Stomach (tissue), 9 donors: Measurements from ENCODE around the gene C11orf86. TPM values are rescaled to one million over a fixed set of nuclear protein-coding genes. Genes with fewer than 3 reads are reported as not detected.
"Not testable (repeated sequence)": the region's sequence is repeated elsewhere in the genome, so short reads cannot be mapped to it uniquely, and the experiment has no call there.

Experiments
- DNase-seq, 2 donors: peaks; one replicate each; pipeline versions ENCODE4 v3.0.0 to v3.0.0-alpha.2; 2013 to 2019
- H3K27ac ChIP-seq, 5 donors: fragments of 200-600 bp in 4 of 5; sonication (generic) in 4 of 5; one replicate each; pipeline ENCODE4 v1.5.1; 2013 to 2019; ENCODE audit warnings: mild to moderate bottlenecking in 1 of 5, moderate library complexity in 1 of 5
- H3K27me3 ChIP-seq, 3 donors: fragments of 200-600 bp; sonication (generic); one replicate each; pipeline ENCODE4 v1.5.1; 2017 to 2019; ENCODE audit warnings: mixed run types in 1 of 3
- H3K36me3 ChIP-seq, 4 donors: fragments of 200-600 bp; sonication (generic); 1 replicate in 3 of 4; 2 replicates in 1 of 4; pipeline ENCODE4 v1.5.1; 2016 to 2019
- H3K4me1 ChIP-seq, 4 donors: fragments of 200-600 bp; sonication (generic); one replicate each; pipeline ENCODE4 v1.5.1; 2016 to 2019
- H3K4me3 ChIP-seq, 4 donors: fragments of 200-600 bp; sonication (generic) in 3 of 4; one replicate each; pipeline ENCODE4 v1.5.1; 2016 to 2019; ENCODE audit warnings: mild to moderate bottlenecking in 1 of 4
- H3K9me3 ChIP-seq, 4 donors: fragments of 200-600 bp; sonication (generic); one replicate each; pipeline ENCODE4 v1.5.1; 2016 to 2019
- EP300 ChIP-seq: sonication (generic); formaldehyde crosslinking; IDR thresholded peaks from one replicate; pipeline ENCODE4 v1.6.1; 2017; ENCODE audit warnings: antibody characterized with exemption
- POLR2A ChIP-seq, 4 donors: fragments of 450-650 bp; IDR thresholded peaks; one replicate each; pipeline ENCODE4 v1.6.1; 2016; ENCODE audit warnings: antibody characterized with exemption in 4 of 4, control low read depth in 2 of 4, mild to moderate bottlenecking in 1 of 4, moderate library complexity in 1 of 4
- POLR2AphosphoS5 ChIP-seq, 3 donors: sonication (generic); formaldehyde crosslinking; IDR thresholded peaks; one replicate each; pipeline ENCODE4 v1.6.1; 2016; ENCODE audit warnings: antibody characterized with exemption in 3 of 3
- WGBS, 5 donors: extraction: QIAGEN DNeasy Blood & Tissue Kit in 3 of 5; methylation state at CpG; one replicate each; pipeline versions ENCODE4 v1.1.5 to v1.1.7; 2013 to 2018; 5-methylcytosine and 5-hydroxymethylcytosine counted together
- intact Hi-C: fragments of 100-400 bp; cut with DNase I; formaldehyde crosslinking; loops from one replicate; pipeline ENCODE4 v1.15.1; 2023; ENCODE audit warnings: low total_unique reads
- polyA plus RNA-seq, 3 donors: library from polyadenylated mRNA; stranded (reverse); fragments of 200-250 nt; gene quantifications; one replicate each; pipeline ENCODE4 v1.2.3, GENCODE V29; 2013
- total RNA-seq, 5 donors: library from RNA; depleted of rRNA; stranded (reverse); fragments of >200 nt; gene quantifications; one replicate each; pipeline versions ENCODE4 v1.1.0 to v1.2.3, GENCODE V29; 2014 to 2016
- TF ChIP-seq, protein P1 (sequence below), 7 experiments: fragments of 450-650 bp in 4 of 7; fragments of 200-600 bp in 3 of 7; sonication (generic) in 3 of 7; IDR thresholded peaks; one replicate each; pipeline ENCODE4 v1.5.1; 2016 to 2019; ENCODE audit warnings: antibody characterized with exemption in 7 of 7, control low read depth in 2 of 7, mild to moderate bottlenecking in 1 of 7
- donor health status: healthy with polysubstance abuse.
- donor health status: Bipolar disorder and iron deficiency.
- donor health status: healthy.

The C11orf86 gene
- total and polyA plus RNA-seq, 8 donors, result 0.37 to 2.9 (median 1.1) TPM; not detected in 5

DNA sequence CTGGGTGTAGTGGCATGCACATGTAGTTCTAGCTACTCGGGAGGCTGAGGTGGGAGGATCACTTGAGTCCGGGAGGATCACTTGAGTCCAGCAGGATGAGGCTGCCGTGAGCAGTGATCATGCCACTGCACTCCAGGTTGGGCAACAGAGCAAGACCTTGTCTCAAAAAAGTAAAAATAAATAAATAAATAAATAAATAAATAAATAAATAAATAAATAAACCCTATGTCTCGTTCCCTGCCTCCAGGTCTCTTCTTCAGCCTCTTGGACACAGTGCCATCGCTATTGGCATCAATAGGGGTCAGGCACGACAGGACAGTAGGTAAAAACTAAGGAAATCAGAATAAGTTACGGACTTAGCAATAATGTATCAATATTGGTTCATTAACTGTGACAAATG lies 24.5 kb downstream of the C11orf86 start:
- H3K27ac ChIP-seq, result no peak overlapping the region
- 86 to 92% (median 88%) methylated on average over 7 of the region's 7 CpGs for WGBS, 5 donors
- DNase-seq, result no peak
- no peaks in the 10 kb centered on the region for H3K9me3 ChIP-seq
- H3K27me3 ChIP-seq, result no peaks in the 10 kb centered on the region
- H3K36me3 ChIP-seq, result no peaks in the 10 kb centered on the region
- TF ChIP-seq, protein P1, sequence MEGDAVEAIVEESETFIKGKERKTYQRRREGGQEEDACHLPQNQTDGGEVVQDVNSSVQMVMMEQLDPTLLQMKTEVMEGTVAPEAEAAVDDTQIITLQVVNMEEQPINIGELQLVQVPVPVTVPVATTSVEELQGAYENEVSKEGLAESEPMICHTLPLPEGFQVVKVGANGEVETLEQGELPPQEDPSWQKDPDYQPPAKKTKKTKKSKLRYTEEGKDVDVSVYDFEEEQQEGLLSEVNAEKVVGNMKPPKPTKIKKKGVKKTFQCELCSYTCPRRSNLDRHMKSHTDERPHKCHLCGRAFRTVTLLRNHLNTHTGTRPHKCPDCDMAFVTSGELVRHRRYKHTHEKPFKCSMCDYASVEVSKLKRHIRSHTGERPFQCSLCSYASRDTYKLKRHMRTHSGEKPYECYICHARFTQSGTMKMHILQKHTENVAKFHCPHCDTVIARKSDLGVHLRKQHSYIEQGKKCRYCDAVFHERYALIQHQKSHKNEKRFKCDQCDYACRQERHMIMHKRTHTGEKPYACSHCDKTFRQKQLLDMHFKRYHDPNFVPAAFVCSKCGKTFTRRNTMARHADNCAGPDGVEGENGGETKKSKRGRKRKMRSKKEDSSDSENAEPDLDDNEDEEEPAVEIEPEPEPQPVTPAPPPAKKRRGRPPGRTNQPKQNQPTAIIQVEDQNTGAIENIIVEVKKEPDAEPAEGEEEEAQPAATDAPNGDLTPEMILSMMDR (IDR thresholded peaks at IDR 0.05), result no peak
- no peak for TF ChIP-seq EP300
- no peak for TF ChIP-seq POLR2A (IDR thresholded peaks at IDR 0.05)
- no peak for TF ChIP-seq POLR2AphosphoS5 (IDR thresholded peaks at IDR 0.05)
- H3K4me3 ChIP-seq, result no peak overlapping the region
- intact Hi-C loops, result no loop called here
- no peaks in the 10 kb centered on the region for H3K4me1 ChIP-seq

DNA sequence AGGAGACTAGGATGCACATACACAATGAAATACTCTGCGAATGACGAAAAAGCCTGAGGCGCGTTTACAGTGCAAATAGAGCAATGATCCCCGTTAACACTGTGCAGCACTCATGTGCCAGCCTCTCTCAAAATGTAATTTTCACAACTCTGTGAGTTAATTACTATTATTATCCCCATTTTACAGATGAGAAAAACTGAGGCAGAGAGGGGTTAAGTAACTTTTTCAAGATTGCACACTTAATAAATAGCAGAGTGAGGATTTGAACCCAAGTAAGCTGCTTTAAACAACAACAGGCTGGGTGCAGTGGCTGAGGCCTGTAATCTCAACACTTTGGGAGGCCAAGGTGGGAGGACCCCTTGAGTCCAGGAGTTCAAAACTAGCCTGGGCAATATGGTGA lies 26.2 kb downstream of the C11orf86 start:
- H3K9me3 ChIP-seq, result no peaks in the 10 kb centered on the region
- H3K4me1 ChIP-seq, result no peaks in the 10 kb centered on the region
- no peak for DNase-seq
- no peak overlapping the region for H3K4me3 ChIP-seq
- no peaks in the 10 kb centered on the region for H3K27me3 ChIP-seq
- no peaks in the 10 kb centered on the region for H3K36me3 ChIP-seq
- no peak for TF ChIP-seq EP300
- no peak for TF ChIP-seq POLR2AphosphoS5 (IDR thresholded peaks at IDR 0.05)
- TF ChIP-seq, protein P1 (IDR thresholded peaks at IDR 0.05), result no peak
- no peak for TF ChIP-seq POLR2A (IDR thresholded peaks at IDR 0.05)
- intact Hi-C loops, result no loop called here
- WGBS, 5 donors, result 86 to 94% (median 89%) methylated on average over 5 of the region's 5 CpGs
- no peak overlapping the region for H3K27ac ChIP-seq

DNA sequence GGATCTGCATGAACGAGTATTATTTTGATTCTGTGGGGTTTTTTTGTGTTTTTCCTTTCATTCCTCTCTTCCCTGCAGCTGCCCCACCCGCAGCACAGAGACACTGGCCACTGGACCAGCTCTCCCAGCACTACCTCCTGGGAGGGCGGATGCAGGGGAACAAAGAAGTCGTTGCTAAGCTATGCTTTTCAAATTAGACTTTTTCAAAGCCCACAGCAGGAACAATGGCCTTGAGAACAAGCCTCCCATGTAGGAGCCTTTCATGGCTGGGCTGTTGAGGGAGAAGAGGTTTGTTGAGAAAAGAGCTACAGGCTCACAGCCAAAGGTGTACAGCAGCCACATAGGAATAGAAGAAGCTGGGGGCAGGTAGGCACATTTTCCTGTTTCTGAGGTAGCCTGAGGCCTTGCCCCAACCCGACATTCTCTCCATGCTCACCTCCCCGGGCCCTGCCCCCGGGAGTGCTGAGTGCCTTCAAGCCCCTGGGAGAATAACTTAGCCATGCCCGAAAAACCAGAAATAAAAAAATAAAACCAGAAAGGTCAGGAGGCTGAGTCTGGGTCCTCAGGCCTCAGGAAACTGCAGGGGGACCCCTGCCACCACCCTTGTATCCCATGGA lies 27.3 kb downstream of the C11orf86 start:
- no peaks in the 10 kb centered on the region for H3K36me3 ChIP-seq
- no peaks in the 10 kb centered on the region for H3K27me3 ChIP-seq
- no peak overlapping the region for H3K27ac ChIP-seq
- DNase-seq, result no peak
- TF ChIP-seq EP300, result no peak
- TF ChIP-seq, protein P1 (IDR thresholded peaks at IDR 0.05), result no peak
- no peaks in the 10 kb centered on the region for H3K4me1 ChIP-seq
- WGBS, 5 donors, result 57 to 66% (median 60%) methylated on average over 8 of the region's 8 CpGs
- intact Hi-C loops, result no loop called here
- H3K9me3 ChIP-seq, result no peaks in the 10 kb centered on the region
- no peak overlapping the region for H3K4me3 ChIP-seq

DNA sequence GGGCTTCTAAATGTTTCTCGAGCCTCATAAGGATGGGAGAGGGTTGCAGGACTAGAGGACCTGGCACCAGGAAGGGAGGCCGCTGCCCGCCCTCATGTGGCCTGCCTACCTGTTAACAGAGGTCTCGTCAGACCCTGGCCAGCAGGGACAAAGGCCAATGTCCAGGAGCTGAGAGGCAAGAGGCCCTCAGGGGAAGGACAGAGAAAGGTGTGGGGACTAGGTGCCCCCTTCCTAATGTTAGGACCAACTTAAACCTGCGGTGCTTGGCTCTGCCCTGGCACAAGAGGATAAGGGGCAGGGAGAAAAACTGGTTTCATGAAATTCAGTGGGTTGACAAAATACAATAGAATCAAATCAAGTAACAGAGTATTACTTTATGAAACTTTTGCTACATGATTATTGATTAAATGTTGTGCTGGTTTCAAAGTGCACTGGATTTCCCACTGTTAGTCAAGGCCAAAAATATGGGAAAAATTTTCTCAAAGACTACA lies 27.9 kb downstream of the C11orf86 start:
- Histone ChIP-seq H3K4me3 (no peak overlapping the region), H3K4me1 (no peaks in the 10 kb centered on the region), H3K9me3 (no peaks in the 10 kb centered on the region), H3K36me3 (no peaks in the 10 kb centered on the region), H3K27ac (no peak overlapping the region), H3K27me3 (no peaks in the 10 kb centered on the region)
- intact Hi-C loops, result no loop called here
- TF ChIP-seq EP300 (no peak), POLR2A (IDR thresholded peaks at IDR 0.05) (no peak), POLR2AphosphoS5 (IDR thresholded peaks at IDR 0.05) (no peak)
- TF ChIP-seq, protein P1 (IDR thresholded peaks at IDR 0.05), result no peak
- no peak for DNase-seq
- WGBS, 5 donors, result 71 to 90% (median 86%) methylated on average over 4 to 5 of the region's 5 CpGs

GRCh38 chr11:67005200-67005599 lies 30.1 kb downstream of the C11orf86 start:
- H3K4me1 ChIP-seq, H3K27me3 ChIP-seq, H3K36me3 ChIP-seq, H3K9me3 ChIP-seq, intact Hi-C loops, DNase-seq, H3K4me3 ChIP-seq, H3K27ac ChIP-seq: not testable (repeated sequence)
- 94 to 98% (median 96%) methylated on average over 8 of the region's 8 CpGs for WGBS, 5 donors
